ENCODE data around the gene NELFCD.

Gene NELFCD

GRCh38 chr20:59043698-59044097, 62.6 kb downstream of the NELFCD start:
- POLR2A ChIA-PET: interaction anchor here (1.8 to 3.6 kb wide), 2 partner anchors 12 to 21 kb away, joined by 6 to 28 read pairs; partner anchors contain the start of gene ATP5F1E
- H3K4me3 ChIP-seq (ENCODE audit: low read depth, low read length): no peak overlapping the region
- CTCF ChIA-PET: interaction anchor here (0.6 to 0.7 kb wide), 3 partner anchors 10 to 384 kb away, joined by 3 read pairs; no protein-coding TSS in a partner anchor
- H3K4me1 ChIP-seq (ENCODE audit: control insufficient read depth, insufficient read depth, low read length): peaks cover 2% of the 10 kb centered on the region; the same call in 1 of the 2 replicates
- H3K27ac ChIP-seq (ENCODE audit: extremely low read depth, low read depth, low read length): no peak overlapping the region
- TF ChIP-seq ZNF138 (tag by site-specific recombination; IDR thresholded peaks at IDR 0.05; ENCODE audit: borderline replicate concordance) (no peak), SCRT2 (tag by site-specific recombination; IDR thresholded peaks at IDR 0.05) (peak; percentile 67; the same call in 1 of the 2 replicates), ZNF585B (tag by site-specific recombination; IDR thresholded peaks at IDR 0.05) (no peak), ZBTB17 (tag by site-specific recombination; IDR thresholded peaks at IDR 0.05) (peak; percentile 34; the same call in 1 of the 2 replicates), ZBTB48 (tag by site-specific recombination; IDR thresholded peaks at IDR 0.05) (no peak), KLF10 (tag by site-specific recombination; IDR thresholded peaks at IDR 0.05) (0 out of 2 replicates have a peak, but pooled peaks have one; percentile 14), SP7 (tag by site-specific recombination; IDR thresholded peaks at IDR 0.05) (0 out of 2 replicates have a peak, but pooled peaks have one; percentile 22)
- H3K36me3 ChIP-seq (ENCODE audit: control insufficient read depth in 2 of 2, insufficient read depth in 1 of 2, low read length in 2 of 2): peaks cover 0 to 17% of the 10 kb centered on the region in 2 experiments; a peak in 1 of 3 replicates
- no peaks in the 10 kb centered on the region for H3K9me3 ChIP-seq (ENCODE audit: control insufficient read depth, insufficient read depth, low read depth, low read length)

DNA sequence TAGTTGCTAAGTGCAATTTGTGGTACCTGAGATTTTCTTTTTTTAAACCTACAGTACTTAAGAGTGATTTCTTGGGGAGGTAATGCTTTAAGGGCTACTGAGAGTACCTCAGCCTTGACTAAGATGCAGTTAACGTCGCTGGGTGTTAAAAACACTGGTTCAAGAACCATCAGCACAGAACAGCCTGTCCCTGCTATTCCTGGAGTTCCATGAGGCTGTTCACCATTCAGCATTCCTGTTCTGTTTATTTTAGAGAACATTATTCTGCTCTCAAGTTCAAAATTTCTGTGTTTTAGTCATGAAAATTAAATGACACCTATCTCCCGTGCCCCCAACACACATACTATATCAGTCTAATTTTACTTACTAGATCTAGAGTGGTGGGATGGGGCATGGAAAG, 63.2 kb downstream of the NELFCD start:
- H3K4me3 ChIP-seq (ENCODE audit: low read depth, low read length): no peak overlapping the region
- no peak overlapping the region for H3K27ac ChIP-seq (ENCODE audit: extremely low read depth, low read depth, low read length)
- POLR2A ChIA-PET: no interaction called here
- H3K36me3 ChIP-seq (ENCODE audit: control insufficient read depth in 2 of 2, insufficient read depth in 1 of 2, low read length in 2 of 2): peaks cover 0 to 17% of the 10 kb centered on the region in 2 experiments; a peak in 1 of 3 replicates
- no peak for TF ChIP-seq ZNF660 (tag by site-specific recombination; IDR thresholded peaks at IDR 0.05)
- no peak for TF ChIP-seq ZNF324 (tag by site-specific recombination; IDR thresholded peaks at IDR 0.05)
- no peak for TF ChIP-seq ZNF600 (tag by site-specific recombination; IDR thresholded peaks at IDR 0.05)
- TF ChIP-seq ZNF114 (tag by site-specific recombination; IDR thresholded peaks at IDR 0.05): no peak
- TF ChIP-seq ZNF548 (tag by site-specific recombination; IDR thresholded peaks at IDR 0.05): no peak
- no peak for TF ChIP-seq ZNF211 (tag by site-specific recombination; IDR thresholded peaks at IDR 0.05; ENCODE audit: low read depth)
- H3K4me1 ChIP-seq (ENCODE audit: control insufficient read depth, insufficient read depth, low read length): peaks cover 2% of the 10 kb centered on the region; the same call in 1 of the 2 replicates
- no peaks in the 10 kb centered on the region for H3K9me3 ChIP-seq (ENCODE audit: control insufficient read depth, insufficient read depth, low read depth, low read length)
- CTCF ChIA-PET: no interaction called here

Data from HEK293 (cell line).